ENCODE results near the gene REXO1. TPM values are rescaled to one million over a fixed set of nuclear protein-coding genes. Genes with fewer than 3 reads are reported as not detected.
"Not testable (repeated sequence)": the region's sequence is repeated elsewhere in the genome, so short reads cannot be mapped to it uniquely, and the experiment has no call there.

Gene REXO1
- total RNA-seq, 3 donors from 2014 or later (not counting 1 experiment from before 2014, with no cell fraction given) = 90.7 to 91.7 (median 91.5) TPM

DNA sequence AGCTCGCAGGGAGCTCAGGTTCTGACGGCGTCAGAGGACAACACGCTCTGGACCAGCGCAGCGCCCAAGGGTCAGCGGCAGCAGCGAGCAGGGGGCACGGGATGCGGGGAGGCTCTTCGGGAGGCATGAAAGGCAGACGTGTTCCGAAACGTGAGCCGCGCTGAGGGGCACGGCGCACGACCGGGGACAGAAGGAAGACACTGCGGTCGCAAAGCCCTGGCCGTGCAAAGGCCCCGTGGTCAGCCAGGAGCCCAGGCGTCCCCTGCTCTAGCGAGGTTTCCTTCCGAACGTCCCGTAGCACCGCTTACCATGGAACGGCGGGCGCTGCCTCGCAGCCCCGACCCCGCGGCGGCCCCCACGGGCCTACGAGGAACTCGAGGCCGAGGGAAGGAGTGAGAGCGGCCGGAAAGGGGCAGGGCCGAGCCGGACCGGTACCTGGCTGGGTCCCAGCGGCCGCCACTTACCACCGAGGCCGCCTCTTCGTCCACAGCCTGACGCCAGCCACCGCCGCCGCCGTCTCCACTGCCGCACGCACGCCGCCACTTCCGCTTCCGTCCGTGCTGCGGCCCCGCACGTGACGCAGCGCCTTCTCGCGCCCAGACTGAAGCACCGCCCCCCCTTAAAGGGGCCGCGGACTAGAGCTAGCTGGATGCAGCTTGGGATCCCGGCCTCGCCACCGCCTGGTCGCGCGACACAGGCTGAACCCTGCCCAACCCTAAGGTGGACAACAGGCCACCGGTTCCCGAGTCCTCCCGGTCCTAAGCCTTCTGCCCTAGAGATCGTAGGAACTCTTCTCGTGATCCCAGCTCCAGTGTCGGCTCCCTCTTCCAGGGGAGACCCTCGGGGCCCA is 27.6 kb upstream of the REXO1 start:
- peak overlapping the region; percentile 81 for H3K4me3 ChIP-seq (ENCODE audit: low read length)
- H3K4me3 Mint-ChIP-seq = peak overlapping the region; percentile 97
- peak overlapping the region; percentile 91 for H3K27ac ChIP-seq (ENCODE audit: low read length)
- peaks cover 41% of the 10 kb centered on the region for H3K36me3 ChIP-seq (ENCODE audit: control insufficient read depth, insufficient read depth, low read length)
- H3K27me3 Mint-ChIP-seq (ENCODE audit: low read depth in 2 of 2) = no peaks in the 10 kb centered on the region
- no peaks in the 10 kb centered on the region for H3K27me3 ChIP-seq (ENCODE audit: control insufficient read depth, insufficient read depth, low read length)
- intact Hi-C loops (cut with micrococcal nuclease) = loop anchor here (1.0 kb wide), 2 partner anchors 8 to 12 kb away; no protein-coding TSS in a partner anchor
- H3K27ac Mint-ChIP-seq = peak overlapping the region; percentile 97 to 98
- ATAC-seq = peak; percentile 85 to 93 (median 87)
- no peaks in the 10 kb centered on the region for H3K9me3 ChIP-seq (ENCODE audit: control insufficient read depth, insufficient read depth, low read length)
- TF ChIP-seq, protein P1, sequence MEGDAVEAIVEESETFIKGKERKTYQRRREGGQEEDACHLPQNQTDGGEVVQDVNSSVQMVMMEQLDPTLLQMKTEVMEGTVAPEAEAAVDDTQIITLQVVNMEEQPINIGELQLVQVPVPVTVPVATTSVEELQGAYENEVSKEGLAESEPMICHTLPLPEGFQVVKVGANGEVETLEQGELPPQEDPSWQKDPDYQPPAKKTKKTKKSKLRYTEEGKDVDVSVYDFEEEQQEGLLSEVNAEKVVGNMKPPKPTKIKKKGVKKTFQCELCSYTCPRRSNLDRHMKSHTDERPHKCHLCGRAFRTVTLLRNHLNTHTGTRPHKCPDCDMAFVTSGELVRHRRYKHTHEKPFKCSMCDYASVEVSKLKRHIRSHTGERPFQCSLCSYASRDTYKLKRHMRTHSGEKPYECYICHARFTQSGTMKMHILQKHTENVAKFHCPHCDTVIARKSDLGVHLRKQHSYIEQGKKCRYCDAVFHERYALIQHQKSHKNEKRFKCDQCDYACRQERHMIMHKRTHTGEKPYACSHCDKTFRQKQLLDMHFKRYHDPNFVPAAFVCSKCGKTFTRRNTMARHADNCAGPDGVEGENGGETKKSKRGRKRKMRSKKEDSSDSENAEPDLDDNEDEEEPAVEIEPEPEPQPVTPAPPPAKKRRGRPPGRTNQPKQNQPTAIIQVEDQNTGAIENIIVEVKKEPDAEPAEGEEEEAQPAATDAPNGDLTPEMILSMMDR (IDR thresholded peaks at IDR 0.05) = no peak
- H3K9me3 Mint-ChIP-seq = no peaks in the 10 kb centered on the region
- under 1% methylated on average over 87 of the region's 87 CpGs for WGBS (ENCODE audit: insufficient coverage)
- H3K36me3 Mint-ChIP-seq = no peaks in the 10 kb centered on the region
- peak; percentile 92 to 94 for DNase-seq
- peaks cover 43 to 44% of the 10 kb centered on the region in 2 donors for H3K4me1 Mint-ChIP-seq
- H3K4me1 ChIP-seq (ENCODE audit: control insufficient read depth, insufficient read depth, low read length) = peaks cover 50% of the 10 kb centered on the region

GRCh38 chr19:1875265-1875645 is 27.0 kb upstream of the REXO1 start:
- DNase-seq = peak in 1 of 2 donors; percentile 46
- H3K4me3 ChIP-seq (ENCODE audit: low read length) = peak overlapping the region; percentile 81
- H3K4me3 Mint-ChIP-seq = peak overlapping the region; percentile 97

GRCh38 chr19:1874554-1875185 is 26.4 kb upstream of the REXO1 start:
- Mint-ChIP-seq H3K4me1 (peaks cover 32 to 40% of the 10 kb centered on the region in 2 donors), H3K27me3 (ENCODE audit: low read depth in 2 of 2) (no peaks in the 10 kb centered on the region), H3K27ac (peak overlapping the region; percentile 97 to 98), H3K36me3 (no peaks in the 10 kb centered on the region), H3K9me3 (no peaks in the 10 kb centered on the region), H3K4me3 (peak overlapping the region; percentile 97)
- peak; percentile 49 to 68 (median 53) for ATAC-seq
- Histone ChIP-seq H3K9me3 (ENCODE audit: control insufficient read depth, insufficient read depth, low read length) (no peaks in the 10 kb centered on the region), H3K4me3 (ENCODE audit: low read length) (peak overlapping the region; percentile 81), H3K27ac (ENCODE audit: low read length) (peak overlapping the region; percentile 91), H3K36me3 (ENCODE audit: control insufficient read depth, insufficient read depth, low read length) (peaks cover 32% of the 10 kb centered on the region), H3K27me3 (ENCODE audit: control insufficient read depth, insufficient read depth, low read length) (no peaks in the 10 kb centered on the region), H3K4me1 (ENCODE audit: control insufficient read depth, insufficient read depth, low read length) (peaks cover 41% of the 10 kb centered on the region)
- peak in 1 of 2 donors; percentile 77 for DNase-seq
- TF ChIP-seq, protein P1 (IDR thresholded peaks at IDR 0.05) = no peak
- intact Hi-C loops (cut with micrococcal nuclease) = no loop called here
- WGBS (ENCODE audit: insufficient coverage) = 6% methylated on average over 13 of the region's 16 CpGs

More at GRCh38 chr19:1875265-1875645, 27.0 kb upstream of the REXO1 start:
- H3K4me1 ChIP-seq (ENCODE audit: control insufficient read depth, insufficient read depth, low read length) = peaks cover 44% of the 10 kb centered on the region
- peaks cover 37 to 44% of the 10 kb centered on the region in 2 donors for H3K4me1 Mint-ChIP-seq
- H3K27me3 ChIP-seq (ENCODE audit: control insufficient read depth, insufficient read depth, low read length); H3K9me3 ChIP-seq (ENCODE audit: control insufficient read depth, insufficient read depth, low read length); H3K27me3 Mint-ChIP-seq (ENCODE audit: low read depth in 2 of 2); ATAC-seq; H3K9me3 Mint-ChIP-seq; H3K36me3 Mint-ChIP-seq; intact Hi-C loops (cut with micrococcal nuclease): not testable (repeated sequence)
- under 1% methylated on average over 11 of the region's 11 CpGs for WGBS (ENCODE audit: insufficient coverage)
- peak overlapping the region; percentile 97 to 98 for H3K27ac Mint-ChIP-seq
- peaks cover 35% of the 10 kb centered on the region for H3K36me3 ChIP-seq (ENCODE audit: control insufficient read depth, insufficient read depth, low read length)
- peak overlapping the region; percentile 91 for H3K27ac ChIP-seq (ENCODE audit: low read length)
